Progenitor cell of endocrine pancreas (in vitro differentiated cells): Measurements from ENCODE around the gene ELOB. TPM values are rescaled to one million over a fixed set of nuclear protein-coding genes. Genes with fewer than 3 reads are reported as not detected.

Source experiments
- DNase-seq: peaks from one replicate; pipeline ENCODE4 v3.0.0; 2021; ENCODE audit warnings: low spot score; ENCODE audit not compliant: unreplicated experiment
- H3K27ac Mint-ChIP-seq: 2 replicates; pipeline ENCODE4 v1.8.0; 2021; ENCODE audit warnings: mild to moderate bottlenecking, moderate library complexity, mixed read lengths
- H3K27me3 Mint-ChIP-seq: 2 replicates; pipeline ENCODE4 v1.8.0; 2021; ENCODE audit warnings: mixed read lengths
- H3K36me3 Mint-ChIP-seq: 2 replicates; pipeline ENCODE4 v1.8.0; 2022; ENCODE audit warnings: mixed read lengths; ENCODE audit not compliant: insufficient read depth
- H3K4me1 Mint-ChIP-seq: 2 replicates; pipeline ENCODE4 v1.8.0; 2021; ENCODE audit warnings: low read depth, mixed read lengths
- H3K4me3 Mint-ChIP-seq: 2 replicates; pipeline ENCODE4 v1.8.0; 2021; ENCODE audit warnings: low read depth, mild to moderate bottlenecking, moderate library complexity, mixed read lengths
- H3K9me3 Mint-ChIP-seq: 2 replicates; pipeline ENCODE4 v1.8.0; 2021; ENCODE audit warnings: low read depth, mixed read lengths
- CTCF ChIP-seq: fragments of 200-600 bp; sonication (generic); IDR thresholded peaks from one replicate; pipeline ENCODE4 v1.5.0; 2021; ENCODE audit warnings: antibody characterized with exemption, mild to moderate bottlenecking; ENCODE audit not compliant: unreplicated experiment
- total RNA-seq: library from RNA; stranded (reverse); gene quantifications from 2 replicates; pipeline ENCODE4 v1.2.1, GENCODE V29; 2021

Gene ELOB
- total RNA-seq, 1 donor from 2014 or later, result 201 TPM

- H3K36me3 Mint-ChIP-seq, result peaks cover 2% of the 10 kb centered on the region
- no peak overlapping the region for H3K4me3 Mint-ChIP-seq
- TF ChIP-seq CTCF, result no peak
- peaks cover 18% of the 10 kb centered on the region for H3K9me3 Mint-ChIP-seq
- no peaks in the 10 kb centered on the region for H3K4me1 Mint-ChIP-seq
- peaks cover 29% of the 10 kb centered on the region for H3K27me3 Mint-ChIP-seq
- no peak overlapping the region for H3K27ac Mint-ChIP-seq
- DNase-seq, result no peak
Measured at GRCh38 chr16:2808181-2808580, 31.1 kb upstream of the ELOB start.

- no peak for DNase-seq
- no peak overlapping the region for H3K27ac Mint-ChIP-seq
- H3K4me1 Mint-ChIP-seq, result no peaks in the 10 kb centered on the region
- no peak overlapping the region for H3K4me3 Mint-ChIP-seq
- peaks cover 21% of the 10 kb centered on the region for H3K9me3 Mint-ChIP-seq
- TF ChIP-seq CTCF, result no peak
- peaks cover 3% of the 10 kb centered on the region for H3K36me3 Mint-ChIP-seq
- H3K27me3 Mint-ChIP-seq, result peaks cover 23% of the 10 kb centered on the region
Measured at GRCh38 chr16:2806286-2806685, 29.2 kb upstream of the ELOB start.

DNA sequence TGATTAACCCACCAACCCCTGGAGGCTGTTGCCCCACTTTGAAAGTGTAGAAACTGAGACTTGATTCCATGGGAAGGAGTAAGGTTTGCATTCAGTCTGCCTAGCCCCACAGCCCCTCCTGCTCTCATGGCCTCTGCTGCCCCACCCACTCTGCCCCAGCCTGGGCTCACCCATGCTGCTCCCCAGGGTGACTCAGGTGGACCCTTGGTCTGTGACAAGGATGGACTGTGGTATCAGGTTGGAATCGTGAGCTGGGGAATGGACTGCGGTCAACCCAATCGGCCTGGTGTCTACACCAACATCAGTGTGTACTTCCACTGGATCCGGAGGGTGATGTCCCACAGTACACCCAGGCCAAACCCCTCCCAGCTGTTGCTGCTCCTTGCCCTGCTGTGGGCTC lies 27.6 kb upstream of the ELOB start:
- Mint-ChIP-seq H3K4me1 (peaks cover 4% of the 10 kb centered on the region), H3K36me3 (peaks cover 3% of the 10 kb centered on the region), H3K9me3 (peaks cover 21% of the 10 kb centered on the region), H3K27ac (no peak overlapping the region), H3K4me3 (no peak overlapping the region), H3K27me3 (peaks cover 15% of the 10 kb centered on the region)
- TF ChIP-seq CTCF, result no peak
- no peak for DNase-seq

DNA sequence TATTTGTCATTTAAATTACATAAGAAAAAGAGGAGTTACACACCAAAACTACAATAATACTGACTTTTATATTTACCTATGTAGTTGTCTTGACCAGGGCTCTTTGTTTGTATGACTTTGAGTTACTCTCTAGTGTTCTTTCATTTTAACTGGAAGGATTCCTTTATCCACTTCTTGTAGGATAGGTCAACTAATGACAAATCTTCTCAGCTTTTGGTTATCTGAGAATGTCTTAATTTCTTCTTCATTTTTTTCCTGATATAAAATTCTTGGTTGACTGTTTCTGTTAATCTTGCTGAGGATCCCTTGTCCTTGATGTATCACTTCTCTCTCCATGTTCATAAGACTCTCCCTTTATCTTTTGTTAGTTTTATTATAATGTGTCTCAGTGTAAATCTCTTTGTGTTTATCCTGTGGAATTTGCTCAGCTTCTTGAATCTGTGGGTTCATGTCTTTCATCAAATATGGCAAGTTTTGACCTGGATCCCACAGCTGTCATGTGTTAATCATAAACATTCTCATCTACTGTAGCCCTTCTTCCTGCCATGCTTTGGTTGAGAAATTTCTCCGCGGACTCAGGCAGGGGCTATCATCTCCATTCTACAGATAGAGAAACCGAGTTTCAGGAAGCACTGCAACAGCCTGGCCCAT lies 26.6 kb upstream of the ELOB start:
- no peak overlapping the region for H3K4me3 Mint-ChIP-seq

DNA sequence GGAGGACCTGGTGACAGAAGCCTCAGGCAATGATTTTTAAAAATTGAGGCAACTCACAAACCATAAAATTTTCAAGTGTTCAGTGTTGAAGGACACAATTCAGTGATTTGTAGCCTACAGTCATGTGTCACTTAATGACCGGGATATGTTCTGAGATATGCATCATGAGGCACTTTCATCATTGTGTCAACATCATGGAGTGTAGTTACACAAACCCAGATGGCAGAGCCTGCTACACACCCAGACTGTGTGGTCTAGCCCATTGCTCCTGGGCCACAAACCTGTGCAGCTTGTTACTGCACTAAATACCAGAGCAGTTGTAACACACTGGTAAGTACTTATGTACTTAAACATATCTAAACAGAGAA lies 22.8 kb upstream of the ELOB start:
- Mint-ChIP-seq H3K27ac (peak overlapping the region; percentile 83), H3K4me3 (no peak overlapping the region), H3K9me3 (peaks cover 16% of the 10 kb centered on the region), H3K27me3 (peaks cover 3% of the 10 kb centered on the region), H3K36me3 (peaks cover 3% of the 10 kb centered on the region), H3K4me1 (peaks cover 12% of the 10 kb centered on the region)
- DNase-seq, result no peak
- no peak for TF ChIP-seq CTCF

More for the DNA sequence above, 26.6 kb upstream of the ELOB start:
- H3K4me1 Mint-ChIP-seq, result peaks cover 6% of the 10 kb centered on the region
- no peak for DNase-seq
- no peak overlapping the region for H3K27ac Mint-ChIP-seq
- H3K27me3 Mint-ChIP-seq, result peaks cover 4% of the 10 kb centered on the region
- peaks cover 3% of the 10 kb centered on the region for H3K36me3 Mint-ChIP-seq
- no peak for TF ChIP-seq CTCF
- peaks cover 16% of the 10 kb centered on the region for H3K9me3 Mint-ChIP-seq
